Measurements from ENCODE around the gene GPRIN3. TPM values are rescaled to one million over a fixed set of nuclear protein-coding genes. Genes with fewer than 3 reads are reported as not detected.

GPRIN3 gene
- total and polyA plus RNA-seq, 2 of the 13 experiments (the other 11 are each of a cell fraction or from before 2014, with no cell fraction given): not detected

GRCh38 chr4:89303177-89303576 lies 4.4 kb downstream of the GPRIN3 start:
- no TSS peak for BruUV-seq (replicated peaks)
- Histone ChIP-seq H3K4me1 (ENCODE audit: insufficient read depth, low read length) (no peaks in the 10 kb centered on the region), H3K9ac (ENCODE audit: insufficient read depth, low read depth, low read length) (no peak overlapping the region), H3K9me3 (ENCODE audit: low read length) (no peaks in the 10 kb centered on the region), H4K20me1 (ENCODE audit: insufficient read depth, low read length) (no peaks in the 10 kb centered on the region), H3K79me2 (ENCODE audit: insufficient read depth, low read length) (no peaks in the 10 kb centered on the region), H3K4me2 (ENCODE audit: low read depth, low read length) (no peak overlapping the region), H3K27me3 (ENCODE audit: control insufficient read depth in 1 of 2, insufficient read depth in 2 of 2, low read length in 2 of 2) (peaks cover 0 to 18% of the 10 kb centered on the region in 2 experiments; a peak in 3 of 5 replicates), H3K4me3 (replicated peaks in 1 of 3; ENCODE audit: insufficient read depth in 1 of 3, low read depth in 2 of 3, low read length in 3 of 3) (no peak overlapping the region), H3K36me3 (replicated peaks in 1 of 2; ENCODE audit: control insufficient read depth in 1 of 2, insufficient read depth in 2 of 2, low read length in 2 of 2) (no peaks in the 10 kb centered on the region), H3K27ac (ENCODE audit: extremely low read length, insufficient read depth, low read length) (no peak overlapping the region), H2AFZ (ENCODE audit: low read length) (no peak overlapping the region)
- intact Hi-C loops (cut with micrococcal nuclease; ENCODE audit: unreplicated experiment): no loop called here
- in situ Hi-C loops (cut with HindIII; ENCODE audit: extremely low pct_ligation_motif_present, low pct_unique_long_range_greater_than_20kb): no loop called here
- TF ChIP-seq PCBP2 (optimal IDR thresholded peaks at IDR 0.05; ENCODE audit: low read depth, low read length, poor library complexity, severe bottlenecking) (no peak), ZNF432 (CRISPR knock-in tag; IDR thresholded peaks at IDR 0.05; ENCODE audit: borderline replicate concordance) (no peak), ZNF768 (CRISPR knock-in tag; IDR thresholded peaks at IDR 0.05) (no peak), ZNF136 (CRISPR knock-in tag; IDR thresholded peaks at IDR 0.05; ENCODE audit: low read depth) (no peak)
- 9% methylated on average over 7 of the region's 7 CpGs for WGBS (ENCODE audit: low lambda C conversion rate)
- no peak for ATAC-seq
- ChIA-PET CTCF (ENCODE audit: low intra/inter-chr PET ratio, low total read pairs) (no interaction called here), POLR2A (no interaction called here)
- DNase-seq (ENCODE audit: low spot score): no peak
- no peak for FAIRE-seq

- no peak overlapping the region for H3K9ac ChIP-seq (ENCODE audit: insufficient read depth, low read depth, low read length)
- BruUV-seq (replicated peaks): no TSS peak
- 0% methylated on average over 3 of the region's 3 CpGs for WGBS (ENCODE audit: low lambda C conversion rate)
- intact Hi-C loops (cut with micrococcal nuclease; ENCODE audit: unreplicated experiment): no loop called here
- H3K4me3 ChIP-seq (replicated peaks in 1 of 3; ENCODE audit: insufficient read depth in 1 of 3, low read depth in 2 of 3, low read length in 3 of 3): no peak overlapping the region
- H3K27ac ChIP-seq (ENCODE audit: extremely low read length, insufficient read depth, low read length): no peak overlapping the region
- H3K9me3 ChIP-seq (ENCODE audit: low read length): no peaks in the 10 kb centered on the region
- no peak for DNase-seq (ENCODE audit: low spot score)
- no peaks in the 10 kb centered on the region for H4K20me1 ChIP-seq (ENCODE audit: insufficient read depth, low read length)
- in situ Hi-C loops (cut with HindIII; ENCODE audit: extremely low pct_ligation_motif_present, low pct_unique_long_range_greater_than_20kb): no loop called here
- H3K36me3 ChIP-seq (replicated peaks in 1 of 2; ENCODE audit: control insufficient read depth in 1 of 2, insufficient read depth in 2 of 2, low read length in 2 of 2): no peaks in the 10 kb centered on the region
- CTCF ChIA-PET (ENCODE audit: low intra/inter-chr PET ratio, low total read pairs): no interaction called here
- FAIRE-seq: no peak
- ATAC-seq: no peak
- no peak overlapping the region for H2AFZ ChIP-seq (ENCODE audit: low read length)
- POLR2A ChIA-PET: no interaction called here
- no peaks in the 10 kb centered on the region for H3K4me1 ChIP-seq (ENCODE audit: insufficient read depth, low read length)
- H3K27me3 ChIP-seq (ENCODE audit: control insufficient read depth in 1 of 2, insufficient read depth in 2 of 2, low read length in 2 of 2): peaks cover 0 to 9% of the 10 kb centered on the region in 2 experiments; a peak in 3 of 5 replicates
- no peak overlapping the region for H3K4me2 ChIP-seq (ENCODE audit: low read depth, low read length)
- no peaks in the 10 kb centered on the region for H3K79me2 ChIP-seq (ENCODE audit: insufficient read depth, low read length)
- TF ChIP-seq ATF7-NPFF (CRISPR knock-in tag; IDR thresholded peaks at IDR 0.05; ENCODE audit: low read depth) (no peak), TOPORS (CRISPR knock-in tag; IDR thresholded peaks at IDR 0.05) (no peak), ZNF234 (CRISPR knock-in tag; conservative IDR thresholded peaks at IDR 0.05) (no peak), TMF1 (CRISPR knock-in tag; IDR thresholded peaks at IDR 0.05; ENCODE audit: low read depth) (no peak), ZNF598 (CRISPR knock-in tag; IDR thresholded peaks at IDR 0.05; ENCODE audit: borderline replicate concordance) (no peak), SMAD1 (CRISPR knock-in tag; IDR thresholded peaks at IDR 0.05; ENCODE audit: borderline replicate concordance, low read depth) (no peak), ZNF746 (CRISPR knock-in tag; IDR thresholded peaks at IDR 0.05) (no peak), PLSCR1 (CRISPR knock-in tag; IDR thresholded peaks at IDR 0.05; ENCODE audit: borderline replicate concordance) (no peak), MIER2 (CRISPR knock-in tag; IDR thresholded peaks at IDR 0.05) (no peak), HNF1A (IDR thresholded peaks at IDR 0.05; ENCODE audit: low read depth) (no peak), HNF1A (CRISPR knock-in tag; IDR thresholded peaks at IDR 0.05; ENCODE audit: borderline replicate concordance) (no peak), SRSF1 (optimal IDR thresholded peaks at IDR 0.05; ENCODE audit: low read depth, low read length) (no peak)
Observed at GRCh38 chr4:89301902-89302301, 5.7 kb downstream of the GPRIN3 start.

Measured in HepG2 (cell line).